ENCODE data around the gene MEIS3. TPM values are rescaled to one million over a fixed set of nuclear protein-coding genes. Genes with fewer than 3 reads are reported as not detected.

MEIS3 gene
- total and polyA plus RNA-seq, 4 donors, result 3.8 to 10.2 (median 7.9) TPM

- H3K27me3 ChIP-seq (ENCODE audit: control insufficient read depth in 3 of 3, insufficient read depth in 3 of 3, low read length in 2 of 3), result peaks cover 0 to 29% (median 28%) of the 10 kb centered on the region in 3 donors
- H3K4me1 ChIP-seq (ENCODE audit: control insufficient read depth in 5 of 5, insufficient read depth in 5 of 5, low read length in 5 of 5), result peaks cover 0 to 17% (median 2%) of the 10 kb centered on the region in 5 donors
- no peak for TF ChIP-seq CTCF (IDR thresholded peaks at IDR 0.05; ENCODE audit: control extremely low read depth, extremely low read depth)
- no peak for DNase-seq
- H3K9me3 ChIP-seq (ENCODE audit: control insufficient read depth in 4 of 4, insufficient read depth in 3 of 4, low read length in 3 of 4), result no peaks in the 10 kb centered on the region
- ATAC-seq (ENCODE audit: insufficient read depth, low FRiP score), result no peak
- H3K27ac ChIP-seq (ENCODE audit: low read depth in 1 of 2, low read length in 1 of 2), result no peak overlapping the region
- no peaks in the 10 kb centered on the region for H3K36me3 ChIP-seq (ENCODE audit: control insufficient read depth in 4 of 4, insufficient read depth in 4 of 4, low read length in 4 of 4)
- H3K9ac ChIP-seq (ENCODE audit: insufficient read depth in 1 of 2, low read length in 2 of 2), result no peak overlapping the region
- no peak overlapping the region for H3K4me3 ChIP-seq
Measured at GRCh38 chr19:47432499-47432898, 13.2 kb upstream of the MEIS3 start.

GRCh38 chr19:47432091-47432490 lies 12.8 kb upstream of the MEIS3 start:
- H3K27me3 ChIP-seq (ENCODE audit: control insufficient read depth in 3 of 3, insufficient read depth in 3 of 3, low read length in 2 of 3), result peaks cover 0 to 29% (median 28%) of the 10 kb centered on the region in 3 donors
- TF ChIP-seq CTCF (IDR thresholded peaks at IDR 0.05; ENCODE audit: control extremely low read depth, extremely low read depth), result no peak

GRCh38 chr19:47430041-47430802 lies 10.9 kb upstream of the MEIS3 start:
- Histone ChIP-seq H3K36me3 (ENCODE audit: control insufficient read depth in 4 of 4, insufficient read depth in 4 of 4, low read length in 4 of 4) (no peaks in the 10 kb centered on the region), H3K4me1 (ENCODE audit: control insufficient read depth in 5 of 5, insufficient read depth in 5 of 5, low read length in 5 of 5) (peaks cover 0 to 18% (median 2%) of the 10 kb centered on the region in 5 donors), H3K9me3 (ENCODE audit: control insufficient read depth in 4 of 4, insufficient read depth in 3 of 4, low read length in 3 of 4) (no peaks in the 10 kb centered on the region), H3K27ac (ENCODE audit: low read depth in 1 of 2, low read length in 1 of 2) (no peak overlapping the region), H3K9ac (ENCODE audit: insufficient read depth in 1 of 2, low read length in 2 of 2) (no peak overlapping the region), H3K27me3 (ENCODE audit: control insufficient read depth in 3 of 3, insufficient read depth in 3 of 3, low read length in 2 of 3) (peaks cover 0 to 33% (median 32%) of the 10 kb centered on the region in 3 donors), H3K4me3 (no peak overlapping the region)
- no peak for TF ChIP-seq CTCF (IDR thresholded peaks at IDR 0.05; ENCODE audit: control extremely low read depth, extremely low read depth)
- ATAC-seq (ENCODE audit: insufficient read depth, low FRiP score) (no peak), DNase-seq (peak in 2 of 3 donors; percentile 35 to 38)
- WGBS, 2 donors, result 5 to 6% methylated on average over 63 to 69 of the region's 69 CpGs

More at GRCh38 chr19:47432091-47432490, 12.8 kb upstream of the MEIS3 start:
- H3K9ac ChIP-seq (ENCODE audit: insufficient read depth in 1 of 2, low read length in 2 of 2), result no peak overlapping the region
- 56 to 59% methylated on average over 18 of the region's 18 CpGs for WGBS, 2 donors
- H3K9me3 ChIP-seq (ENCODE audit: control insufficient read depth in 4 of 4, insufficient read depth in 3 of 4, low read length in 3 of 4), result no peaks in the 10 kb centered on the region
- ATAC-seq (ENCODE audit: insufficient read depth, low FRiP score), result no peak
- peaks cover 0 to 18% (median 2%) of the 10 kb centered on the region in 5 donors for H3K4me1 ChIP-seq (ENCODE audit: control insufficient read depth in 5 of 5, insufficient read depth in 5 of 5, low read length in 5 of 5)
- H3K4me3 ChIP-seq, result no peak overlapping the region
- H3K27ac ChIP-seq (ENCODE audit: low read depth in 1 of 2, low read length in 1 of 2), result no peak overlapping the region
- no peak for DNase-seq
- no peaks in the 10 kb centered on the region for H3K36me3 ChIP-seq (ENCODE audit: control insufficient read depth in 4 of 4, insufficient read depth in 4 of 4, low read length in 4 of 4)
